ENCODE data around the gene FCRLB. TPM values are rescaled to one million over a fixed set of nuclear protein-coding genes. Genes with fewer than 3 reads are reported as not detected.

The FCRLB gene
- total and polyA plus RNA-seq, 11 donors: 0.22 to 0.75 (median 0.46) TPM

DNA sequence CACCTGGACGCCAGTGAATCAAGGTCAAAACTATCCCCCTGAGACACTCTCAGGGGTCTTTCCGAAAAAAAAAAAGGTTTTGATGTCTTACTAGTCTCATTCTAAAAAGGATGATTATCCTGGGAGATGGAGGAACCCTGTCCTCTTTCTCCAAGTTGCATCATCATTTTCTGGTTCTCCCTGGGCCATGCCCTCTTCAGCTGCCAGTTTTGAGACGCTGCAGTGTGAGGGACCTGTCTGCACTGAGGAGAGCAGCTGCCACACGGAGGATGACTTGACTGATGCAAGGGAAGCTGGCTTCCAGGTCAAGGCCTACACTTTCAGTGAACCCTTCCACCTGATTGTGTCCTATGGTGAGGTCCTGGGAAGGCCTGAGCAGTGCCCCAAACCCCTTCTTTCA, 10.8 kb upstream of the FCRLB start:
- intact Hi-C loops (cut with DNase I): no loop called here
- TF ChIP-seq CTCF (IDR thresholded peaks at IDR 0.05): no peak
- TF ChIP-seq POLR2A (IDR thresholded peaks at IDR 0.05): no peak
- H3K36me3 ChIP-seq: no peaks in the 10 kb centered on the region
- H3K4me3 ChIP-seq: no peak overlapping the region
- no peak overlapping the region for H3K27ac ChIP-seq
- H3K27me3 ChIP-seq: peaks cover 0 to 34% (median 0%) of the 10 kb centered on the region in 9 donors
- ATAC-seq (no peak), DNase-seq (no peak)
- H3K4me1 ChIP-seq: peaks cover 0 to 16% (median 3%) of the 10 kb centered on the region in 12 donors
- H3K9me3 ChIP-seq: no peaks in the 10 kb centered on the region
- 80 to 89% (median 85%) methylated on average over 3 to 4 of the region's 4 CpGs for WGBS, 4 donors

DNA sequence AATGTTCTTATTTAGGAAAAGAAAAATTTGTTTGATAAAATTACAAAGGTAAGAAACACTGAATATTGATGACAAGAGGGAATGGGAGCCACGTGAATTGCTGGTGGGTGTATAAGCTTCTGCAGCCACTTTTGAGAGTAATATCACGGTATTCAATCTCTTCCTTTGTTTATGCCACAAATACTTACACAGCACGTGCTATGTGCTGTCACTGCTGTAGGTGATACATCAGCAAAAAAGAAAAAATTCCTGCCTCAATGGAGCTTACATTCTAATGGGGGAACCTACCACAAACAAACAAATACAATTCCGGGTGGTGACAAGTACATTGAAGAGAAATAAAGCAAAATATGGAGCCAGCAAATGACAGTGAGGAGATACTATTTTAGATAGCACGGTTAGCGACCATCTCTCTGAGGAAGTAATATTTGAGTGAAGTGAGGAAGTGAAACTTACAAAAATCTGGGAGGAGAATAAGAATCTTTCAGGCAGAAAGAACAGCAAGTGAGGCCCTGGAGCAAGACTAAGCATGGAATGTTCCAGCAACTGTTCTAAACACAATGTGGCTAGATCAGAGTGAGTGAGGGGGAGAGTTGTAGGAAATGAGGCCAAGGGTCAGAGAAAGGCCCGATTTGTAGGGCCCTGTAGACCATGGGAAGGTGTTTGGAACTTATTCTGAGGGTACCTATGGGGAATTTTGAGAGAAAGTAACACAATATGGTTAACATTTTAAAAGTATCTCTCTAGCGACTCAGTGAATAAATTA, 2.6 kb upstream of the FCRLB start:
- H3K27me3 ChIP-seq: peaks cover 0 to 31% (median 0%) of the 10 kb centered on the region in 9 donors
- DNase-seq: no peak
- TF ChIP-seq POLR2A (IDR thresholded peaks at IDR 0.05) (no peak), CTCF (IDR thresholded peaks at IDR 0.05) (no peak)
- WGBS, 4 donors: 74 to 81% (median 78%) methylated on average over 8 of the region's 8 CpGs
- no peak for ATAC-seq
- no peak overlapping the region for H3K4me3 ChIP-seq
- no peaks in the 10 kb centered on the region for H3K9me3 ChIP-seq
- H3K36me3 ChIP-seq: no peaks in the 10 kb centered on the region
- intact Hi-C loops (cut with DNase I): no loop called here
- no peak overlapping the region for H3K27ac ChIP-seq
- H3K4me1 ChIP-seq: peaks cover 0 to 34% (median 0%) of the 10 kb centered on the region in 12 donors

DNA sequence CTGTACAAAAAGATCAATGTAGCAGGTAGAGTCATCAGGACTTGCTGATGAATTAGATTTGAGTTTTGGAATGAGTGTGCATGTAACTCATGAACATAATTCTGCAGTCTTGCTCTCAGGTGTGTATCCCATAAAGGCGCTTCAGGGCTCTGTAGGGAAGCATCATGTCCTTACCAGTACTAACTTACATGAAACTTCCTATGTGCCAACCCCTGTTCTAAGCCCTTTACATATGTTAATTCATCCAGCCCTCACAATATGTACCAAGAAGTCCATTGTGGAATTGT, 2.1 kb upstream of the FCRLB start:
- 87 to 98% (median 93%) methylated on average over 1 of the region's 1 CpG for WGBS, 4 donors
- ATAC-seq: no peak

DNA sequence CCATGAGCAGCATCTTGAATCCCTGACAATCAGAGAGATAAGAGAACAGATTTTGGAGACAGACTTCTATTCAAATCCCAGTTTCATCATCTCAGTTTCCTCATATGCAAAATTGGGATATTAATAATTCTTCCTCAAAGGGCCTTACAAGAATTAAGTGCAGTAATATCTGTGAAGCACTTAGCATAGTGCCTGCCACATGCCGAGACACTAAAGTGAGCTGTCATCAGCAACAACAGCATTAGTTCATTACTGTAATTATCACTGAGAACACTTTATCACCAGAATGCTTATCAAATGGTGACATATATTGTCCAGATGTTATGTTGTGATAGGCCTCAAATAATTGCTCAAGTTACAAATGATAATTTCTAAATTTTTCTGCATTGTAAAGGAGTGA, 922 bp upstream of the FCRLB start:
- H3K36me3 ChIP-seq: no peaks in the 10 kb centered on the region
- H3K4me3 ChIP-seq: no peak overlapping the region
- intact Hi-C loops (cut with DNase I): loop anchor here in 1 of 10 donors (10.0 kb wide), 1 partner anchor 146 kb away; no protein-coding TSS in a partner anchor
- WGBS, 4 donors: 45 to 67% (median 50%) methylated on average over 1 of the region's 1 CpG
- H3K27me3 ChIP-seq: peaks cover 0 to 29% (median 0%) of the 10 kb centered on the region in 9 donors
- peaks cover 0 to 35% (median 0%) of the 10 kb centered on the region in 12 donors for H3K4me1 ChIP-seq
- H3K27ac ChIP-seq: no peak overlapping the region
- H3K9me3 ChIP-seq: no peaks in the 10 kb centered on the region
- no peak for TF ChIP-seq CTCF (IDR thresholded peaks at IDR 0.05)
- TF ChIP-seq POLR2A (IDR thresholded peaks at IDR 0.05): no peak
- ATAC-seq (no peak), DNase-seq (no peak)

More for the DNA sequence above, 2.1 kb upstream of the FCRLB start:
- H3K9me3 ChIP-seq: no peaks in the 10 kb centered on the region
- no peak for DNase-seq
- intact Hi-C loops (cut with DNase I): no loop called here
- peaks cover 0 to 34% (median 0%) of the 10 kb centered on the region in 12 donors for H3K4me1 ChIP-seq
- H3K4me3 ChIP-seq: no peak overlapping the region
- H3K27me3 ChIP-seq: peaks cover 0 to 31% (median 0%) of the 10 kb centered on the region in 9 donors
- TF ChIP-seq POLR2A (IDR thresholded peaks at IDR 0.05): no peak
- no peak for TF ChIP-seq CTCF (IDR thresholded peaks at IDR 0.05)
- H3K27ac ChIP-seq: no peak overlapping the region
- no peaks in the 10 kb centered on the region for H3K36me3 ChIP-seq
